Endothelial cell (in vitro differentiated cells): Measurements from ENCODE around the gene USP15. TPM values are rescaled to one million over a fixed set of nuclear protein-coding genes. Genes with fewer than 3 reads are reported as not detected.

ENCODE experiments used
- DNase-seq: peaks from one replicate; pipeline ENCODE4 v3.0.0; 2021; ENCODE audit warnings: low spot score
- H3K27ac Mint-ChIP-seq: one replicate; pipeline ENCODE4 v1.8.0; 2021; ENCODE audit warnings: mixed read lengths, inconsistent platforms; ENCODE audit not compliant: unreplicated experiment
- H3K27me3 Mint-ChIP-seq: one replicate; pipeline ENCODE4 v1.8.0; 2021; ENCODE audit warnings: mild to moderate bottlenecking, moderate library complexity, mixed read lengths, inconsistent platforms; ENCODE audit not compliant: unreplicated experiment
- H3K36me3 Mint-ChIP-seq: one replicate; pipeline ENCODE4 v1.8.0; 2021; ENCODE audit warnings: mild to moderate bottlenecking, low read depth, mixed read lengths, inconsistent platforms; ENCODE audit not compliant: unreplicated experiment
- H3K4me1 Mint-ChIP-seq: one replicate; pipeline ENCODE4 v1.8.0; 2021; ENCODE audit warnings: mild to moderate bottlenecking, mixed read lengths, inconsistent platforms; ENCODE audit not compliant: unreplicated experiment
- H3K4me3 Mint-ChIP-seq: one replicate; pipeline ENCODE4 v1.8.0; 2021; ENCODE audit warnings: mild to moderate bottlenecking, mixed read lengths, inconsistent platforms; ENCODE audit not compliant: unreplicated experiment
- H3K9me3 Mint-ChIP-seq: one replicate; pipeline ENCODE4 v1.8.0; 2021; ENCODE audit warnings: mixed read lengths, inconsistent platforms; ENCODE audit not compliant: unreplicated experiment
- total RNA-seq: library from RNA; stranded (reverse); fragmentation: NEBNext Ultra II Directional; extraction: Animal tissue kit (Norgen Biotek cat#: 25700); gene quantifications from one replicate; pipeline ENCODE4 v1.2.1, GENCODE V29; 2021; ENCODE audit not compliant: unreplicated experiment
- TF ChIP-seq, protein P1 (sequence below): fragments of 200-600 bp; sonication (generic); IDR thresholded peaks from one replicate; pipeline ENCODE4 v1.5.0; 2021; ENCODE audit warnings: antibody characterized with exemption; ENCODE audit not compliant: unreplicated experiment

The USP15 gene
- total RNA-seq, 1 donor from 2014 or later = 98.2 TPM

DNA sequence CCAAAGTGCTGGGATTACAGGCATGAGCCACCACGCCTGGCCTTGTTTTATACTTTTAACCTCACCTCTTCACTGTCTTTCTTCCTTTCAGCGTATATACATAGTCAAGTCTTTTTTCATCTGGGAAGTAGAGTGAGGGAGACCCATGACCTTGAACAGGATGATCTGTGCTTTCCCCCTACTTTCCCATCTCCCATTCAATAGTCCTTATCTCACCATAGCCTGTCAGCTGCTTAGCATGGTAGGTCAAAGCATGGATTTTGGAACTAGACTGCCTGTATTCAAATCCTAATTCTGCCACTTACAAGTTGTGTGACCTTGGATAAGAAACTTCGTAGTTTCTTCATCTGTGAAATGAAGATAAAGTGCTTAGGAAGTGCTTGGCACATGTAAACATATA, 110.0 kb downstream of the USP15 start:
- peaks cover 17% of the 10 kb centered on the region for H3K36me3 Mint-ChIP-seq
- no peak overlapping the region for H3K4me3 Mint-ChIP-seq
- H3K9me3 Mint-ChIP-seq = no peaks in the 10 kb centered on the region
- peaks cover 1% of the 10 kb centered on the region for H3K4me1 Mint-ChIP-seq
- no peaks in the 10 kb centered on the region for H3K27me3 Mint-ChIP-seq
- no peak overlapping the region for H3K27ac Mint-ChIP-seq
- DNase-seq = no peak
- TF ChIP-seq, protein P1, sequence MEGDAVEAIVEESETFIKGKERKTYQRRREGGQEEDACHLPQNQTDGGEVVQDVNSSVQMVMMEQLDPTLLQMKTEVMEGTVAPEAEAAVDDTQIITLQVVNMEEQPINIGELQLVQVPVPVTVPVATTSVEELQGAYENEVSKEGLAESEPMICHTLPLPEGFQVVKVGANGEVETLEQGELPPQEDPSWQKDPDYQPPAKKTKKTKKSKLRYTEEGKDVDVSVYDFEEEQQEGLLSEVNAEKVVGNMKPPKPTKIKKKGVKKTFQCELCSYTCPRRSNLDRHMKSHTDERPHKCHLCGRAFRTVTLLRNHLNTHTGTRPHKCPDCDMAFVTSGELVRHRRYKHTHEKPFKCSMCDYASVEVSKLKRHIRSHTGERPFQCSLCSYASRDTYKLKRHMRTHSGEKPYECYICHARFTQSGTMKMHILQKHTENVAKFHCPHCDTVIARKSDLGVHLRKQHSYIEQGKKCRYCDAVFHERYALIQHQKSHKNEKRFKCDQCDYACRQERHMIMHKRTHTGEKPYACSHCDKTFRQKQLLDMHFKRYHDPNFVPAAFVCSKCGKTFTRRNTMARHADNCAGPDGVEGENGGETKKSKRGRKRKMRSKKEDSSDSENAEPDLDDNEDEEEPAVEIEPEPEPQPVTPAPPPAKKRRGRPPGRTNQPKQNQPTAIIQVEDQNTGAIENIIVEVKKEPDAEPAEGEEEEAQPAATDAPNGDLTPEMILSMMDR = no peak

DNA sequence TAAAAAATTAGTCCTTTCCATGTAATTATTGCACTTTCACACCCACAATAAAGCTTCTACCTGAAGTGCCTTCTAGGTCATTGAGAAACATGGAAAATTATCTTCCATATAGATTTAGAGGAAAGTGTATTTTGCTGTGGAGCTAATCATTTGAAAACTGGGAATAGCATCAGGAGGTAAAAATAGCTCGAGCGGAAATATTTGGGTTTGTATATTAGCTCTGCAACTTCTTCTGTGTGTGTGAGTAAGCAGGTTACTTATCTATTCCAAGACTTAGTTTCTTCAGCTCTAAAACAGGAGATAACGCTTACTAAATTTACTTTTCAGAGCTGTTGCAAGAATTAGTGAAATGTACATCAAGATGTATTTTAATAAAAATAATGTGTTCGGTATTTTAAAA, 111.5 kb downstream of the USP15 start:
- H3K27me3 Mint-ChIP-seq = no peaks in the 10 kb centered on the region
- no peak overlapping the region for H3K27ac Mint-ChIP-seq
- no peaks in the 10 kb centered on the region for H3K9me3 Mint-ChIP-seq
- H3K36me3 Mint-ChIP-seq = peaks cover 3% of the 10 kb centered on the region
- no peak for DNase-seq
- no peak overlapping the region for H3K4me3 Mint-ChIP-seq
- peaks cover 4% of the 10 kb centered on the region for H3K4me1 Mint-ChIP-seq
- TF ChIP-seq, protein P1 = no peak

DNA sequence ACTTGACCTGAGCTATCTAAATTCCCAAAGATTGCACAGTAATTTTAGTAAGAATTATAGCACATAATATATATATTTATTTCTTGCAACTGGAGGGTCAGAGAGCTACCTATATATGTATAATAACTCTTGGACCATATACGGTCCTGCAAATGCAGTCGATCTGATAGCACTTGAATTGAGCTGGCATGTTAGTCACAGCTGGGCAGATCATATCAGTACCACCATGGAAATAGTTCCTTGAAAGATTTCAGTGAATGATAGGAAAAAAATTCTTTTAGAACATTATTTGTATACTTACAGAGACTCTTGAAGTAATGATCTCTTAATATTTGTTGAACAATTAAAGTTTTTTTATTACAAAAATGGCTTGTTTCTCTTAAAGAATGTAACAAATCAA, 111.9 kb downstream of the USP15 start:
- TF ChIP-seq, protein P1 = no peak
- no peak overlapping the region for H3K27ac Mint-ChIP-seq
- no peaks in the 10 kb centered on the region for H3K9me3 Mint-ChIP-seq
- H3K4me3 Mint-ChIP-seq = no peak overlapping the region
- peaks cover 3% of the 10 kb centered on the region for H3K36me3 Mint-ChIP-seq
- H3K4me1 Mint-ChIP-seq = peaks cover 4% of the 10 kb centered on the region
- no peak for DNase-seq
- H3K27me3 Mint-ChIP-seq = no peaks in the 10 kb centered on the region

DNA sequence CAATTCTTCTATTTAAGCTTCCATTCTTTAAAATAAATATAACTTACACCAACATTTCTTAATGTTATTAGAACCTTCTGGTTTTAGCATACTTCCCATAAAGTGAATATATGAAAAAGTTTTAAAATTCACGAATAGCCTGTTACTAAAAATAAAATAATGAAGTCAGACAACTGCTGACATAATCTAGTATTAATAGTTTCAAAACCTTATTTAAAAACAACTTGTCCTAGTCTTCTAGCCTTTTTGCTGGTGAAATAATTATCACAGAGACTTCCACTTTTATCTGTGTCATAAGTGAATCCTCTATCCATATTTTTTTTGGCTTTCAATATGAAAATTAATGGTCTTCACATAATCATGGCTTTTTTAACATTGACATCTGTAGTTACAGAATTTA, 112.6 kb downstream of the USP15 start:
- TF ChIP-seq, protein P1 = no peak
- peaks cover 4% of the 10 kb centered on the region for H3K4me1 Mint-ChIP-seq
- H3K9me3 Mint-ChIP-seq = no peaks in the 10 kb centered on the region
- no peak overlapping the region for H3K27ac Mint-ChIP-seq
- H3K27me3 Mint-ChIP-seq = no peaks in the 10 kb centered on the region
- no peak overlapping the region for H3K4me3 Mint-ChIP-seq
- peaks cover 3% of the 10 kb centered on the region for H3K36me3 Mint-ChIP-seq
- no peak for DNase-seq

DNA sequence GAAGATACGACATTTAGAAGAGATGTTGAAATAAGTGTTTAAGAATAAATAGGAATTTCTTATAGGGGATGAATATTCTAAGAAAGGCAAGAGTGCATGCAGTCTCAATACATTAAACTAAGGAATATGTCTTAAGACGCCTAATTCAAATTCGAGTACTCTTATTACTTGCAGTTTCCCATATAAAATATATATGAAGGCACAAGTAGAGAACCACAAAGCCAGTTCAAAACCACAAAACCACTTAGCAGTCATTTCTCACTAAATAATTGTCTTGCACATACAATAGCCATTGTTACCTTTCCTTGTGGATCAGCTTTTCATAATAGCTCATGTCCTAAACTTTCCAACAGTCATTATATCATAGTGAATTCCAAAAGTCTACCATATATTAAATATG, 115.4 kb downstream of the USP15 start:
- H3K27ac Mint-ChIP-seq = no peak overlapping the region
- TF ChIP-seq, protein P1 = no peak
- H3K9me3 Mint-ChIP-seq = no peaks in the 10 kb centered on the region
- peaks cover 4% of the 10 kb centered on the region for H3K4me1 Mint-ChIP-seq
- H3K4me3 Mint-ChIP-seq = no peak overlapping the region
- DNase-seq = no peak
- no peaks in the 10 kb centered on the region for H3K36me3 Mint-ChIP-seq
- H3K27me3 Mint-ChIP-seq = no peaks in the 10 kb centered on the region
